ENCODE data around the gene KCNC4.

DNA sequence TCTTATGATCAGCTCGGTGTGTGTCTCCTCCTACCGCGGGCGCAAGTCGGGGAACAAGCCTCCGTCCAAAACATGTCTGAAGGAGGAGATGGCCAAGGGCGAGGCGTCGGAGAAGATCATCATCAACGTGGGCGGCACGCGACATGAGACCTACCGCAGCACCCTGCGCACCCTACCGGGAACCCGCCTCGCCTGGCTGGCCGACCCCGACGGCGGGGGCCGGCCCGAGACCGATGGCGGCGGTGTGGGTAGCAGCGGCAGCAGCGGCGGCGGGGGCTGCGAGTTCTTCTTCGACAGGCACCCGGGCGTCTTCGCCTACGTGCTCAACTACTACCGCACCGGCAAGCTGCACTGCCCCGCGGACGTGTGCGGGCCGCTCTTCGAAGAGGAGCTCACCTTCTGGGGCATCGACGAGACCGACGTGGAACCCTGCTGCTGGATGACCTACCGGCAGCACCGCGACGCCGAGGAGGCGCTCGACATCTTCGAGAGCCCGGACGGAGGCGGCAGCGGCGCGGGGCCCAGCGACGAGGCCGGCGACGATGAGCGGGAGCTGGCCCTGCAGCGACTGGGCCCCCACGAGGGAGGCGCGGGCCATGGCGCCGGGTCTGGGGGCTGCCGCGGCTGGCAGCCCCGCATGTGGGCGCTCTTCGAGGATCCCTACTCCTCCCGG, 1.5 kb downstream of the KCNC4 start:
- TF ChIP-seq, protein P1, sequence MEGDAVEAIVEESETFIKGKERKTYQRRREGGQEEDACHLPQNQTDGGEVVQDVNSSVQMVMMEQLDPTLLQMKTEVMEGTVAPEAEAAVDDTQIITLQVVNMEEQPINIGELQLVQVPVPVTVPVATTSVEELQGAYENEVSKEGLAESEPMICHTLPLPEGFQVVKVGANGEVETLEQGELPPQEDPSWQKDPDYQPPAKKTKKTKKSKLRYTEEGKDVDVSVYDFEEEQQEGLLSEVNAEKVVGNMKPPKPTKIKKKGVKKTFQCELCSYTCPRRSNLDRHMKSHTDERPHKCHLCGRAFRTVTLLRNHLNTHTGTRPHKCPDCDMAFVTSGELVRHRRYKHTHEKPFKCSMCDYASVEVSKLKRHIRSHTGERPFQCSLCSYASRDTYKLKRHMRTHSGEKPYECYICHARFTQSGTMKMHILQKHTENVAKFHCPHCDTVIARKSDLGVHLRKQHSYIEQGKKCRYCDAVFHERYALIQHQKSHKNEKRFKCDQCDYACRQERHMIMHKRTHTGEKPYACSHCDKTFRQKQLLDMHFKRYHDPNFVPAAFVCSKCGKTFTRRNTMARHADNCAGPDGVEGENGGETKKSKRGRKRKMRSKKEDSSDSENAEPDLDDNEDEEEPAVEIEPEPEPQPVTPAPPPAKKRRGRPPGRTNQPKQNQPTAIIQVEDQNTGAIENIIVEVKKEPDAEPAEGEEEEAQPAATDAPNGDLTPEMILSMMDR (IDR thresholded peaks at IDR 0.05) = no peak
- TF ChIP-seq POLR2A (IDR thresholded peaks at IDR 0.05) = no peak

Measured in testis (tissue), 2 donors.